ENCODE data around the gene TM4SF5.

The TM4SF5 gene

GRCh38 chr17:4748686-4749085, 23.0 kb upstream of the TM4SF5 start:
- no peak for DNase-seq

- no peak for DNase-seq
Measured at GRCh38 chr17:4750606-4751005, 21.1 kb upstream of the TM4SF5 start.

- no peak for DNase-seq
Measured at GRCh38 chr17:4751932-4752331, 19.8 kb upstream of the TM4SF5 start.

- no peak for DNase-seq
Measured at GRCh38 chr17:4753392-4753791, 18.3 kb upstream of the TM4SF5 start.

- no peak for DNase-seq
Measured at GRCh38 chr17:4759776-4760236, 11.9 kb upstream of the TM4SF5 start.

- no peak for DNase-seq
Measured at GRCh38 chr17:4764595-4764994, 7.1 kb upstream of the TM4SF5 start.

- no peak for DNase-seq
Measured at GRCh38 chr17:4766201-4766600, 5.5 kb upstream of the TM4SF5 start.

GRCh38 chr17:4766723-4767122, 5.0 kb upstream of the TM4SF5 start:
- DNase-seq: no peak

GRCh38 chr17:4768298-4768697, 3.4 kb upstream of the TM4SF5 start:
- DNase-seq: no peak

- DNase-seq: no peak
Measured at GRCh38 chr17:4769628-4770027, 2.1 kb upstream of the TM4SF5 start.

- DNase-seq: no peak
Measured at GRCh38 chr17:4772235-4772613, 538 bp downstream of the TM4SF5 start.

- no peak for DNase-seq
Measured at GRCh38 chr17:4777969-4778760, 6.5 kb downstream of the TM4SF5 start.

- DNase-seq: no peak
Measured at GRCh38 chr17:4780325-4780955, 8.8 kb downstream of the TM4SF5 start.

GRCh38 chr17:4782652-4783051, 11.0 kb downstream of the TM4SF5 start:
- DNase-seq: peak; percentile 30

GRCh38 chr17:4785311-4786105, 13.8 kb downstream of the TM4SF5 start:
- no peak for DNase-seq

GRCh38 chr17:4786106-4786511, 14.4 kb downstream of the TM4SF5 start, which contains the start of gene VMO1:
TSS of gene VMO1 (minus strand) at chr17:4786364. CDS start at chr17:4786352, 12 bp downstream.
- no peak for DNase-seq

GRCh38 chr17:4786516-4786915, 14.8 kb downstream of the TM4SF5 start:
- DNase-seq: no peak

- DNase-seq: no peak
Measured at GRCh38 chr17:4788159-4788806, 16.6 kb downstream of the TM4SF5 start.

GRCh38 chr17:4788807-4789700, 17.4 kb downstream of the TM4SF5 start, which contains the start of gene GLTPD2:
TSS of gene GLTPD2 (plus strand) at chr17:4788964. CDS start at chr17:4789012, 48 bp downstream.
- DNase-seq: no peak

GRCh38 chr17:4789701-4789950, 17.9 kb downstream of the TM4SF5 start:
- no peak for DNase-seq

- peak; percentile 82 for DNase-seq
Measured at GRCh38 chr17:4789951-4790704, 18.4 kb downstream of the TM4SF5 start.

Measured in activated CD4-positive, CD25-positive, alpha-beta regulatory T cell treated with anti-CD3 and anti-CD28 coated beads, Interleukin-2, amount 50 U/mL, for 72 hours (primary cell).